Measurements from ENCODE around the gene IGF2BP1. TPM values are rescaled to one million over a fixed set of nuclear protein-coding genes. Genes with fewer than 3 reads are reported as not detected.

Gene IGF2BP1
- total RNA-seq, 2 experiments from 2014 or later: not detected

- H3K27me3 ChIP-seq (ENCODE audit: control insufficient read depth in 1 of 2, insufficient read depth in 2 of 2, low read length in 2 of 2): peaks cover 64 to 89% of the 10 kb centered on the region in 2 experiments
- no peaks in the 10 kb centered on the region for H3K36me3 Mint-ChIP-seq (ENCODE audit: low read depth)
- ChIA-PET POLR2A (interaction anchor here (1.1 to 1.5 kb wide), 2 partner anchors 16 to 51 kb away, joined by 3 to 4 read pairs; partner anchors contain the start of gene SNF8), CTCF (no interaction called here)
- H3K27ac Mint-ChIP-seq: no peak overlapping the region
- no peaks in the 10 kb centered on the region for H3K9me3 Mint-ChIP-seq
- H3K4me3 ChIP-seq (ENCODE audit: low read length): no peak overlapping the region
- no peak for TF ChIP-seq CTCF (IDR thresholded peaks at IDR 0.05)
- H3K4me1 ChIP-seq (ENCODE audit: insufficient read depth, low read length): peaks cover 36% of the 10 kb centered on the region
- H3K9me3 ChIP-seq (ENCODE audit: control insufficient read depth in 1 of 2, insufficient read depth in 1 of 2, low read length in 2 of 2): peaks cover 0 to 33% of the 10 kb centered on the region in 2 experiments
- intact Hi-C loops (cut with DNase I, micrococcal nuclease): loop anchor here (5.0 to 10.0 kb wide), 2 partner anchors 51 to 273 kb away; partner anchors contain the start of genes PRAC1 (in 1 of the 2), PRAC2 (in 1 of the 2) and SNF8 (in 1 of the 2)
- H3K4me3 Mint-ChIP-seq: peak overlapping the region; percentile 60
- H3K4me1 Mint-ChIP-seq (ENCODE audit: low read depth): peaks cover 35% of the 10 kb centered on the region
- H3K27me3 Mint-ChIP-seq: peaks cover 88% of the 10 kb centered on the region
- DNase-seq (peak in 1 of 14 experiments; percentile 20), ATAC-seq (ENCODE audit: poor library complexity) (no peak)
- H3K27ac ChIP-seq (ENCODE audit: low read depth in 1 of 2, low read length in 2 of 2): no peak overlapping the region
- no peaks in the 10 kb centered on the region for H3K36me3 ChIP-seq (ENCODE audit: insufficient read depth, low read length)
Measured at GRCh38 chr17:48995304-48995973, 1.7 kb upstream of the IGF2BP1 start.

- Mint-ChIP-seq H3K36me3 (ENCODE audit: low read depth) (no peaks in the 10 kb centered on the region), H3K4me1 (ENCODE audit: low read depth) (peaks cover 35% of the 10 kb centered on the region), H3K9me3 (no peaks in the 10 kb centered on the region), H3K27ac (no peak overlapping the region), H3K27me3 (peaks cover 88% of the 10 kb centered on the region), H3K4me3 (peak overlapping the region; percentile 72)
- H3K36me3 ChIP-seq (ENCODE audit: insufficient read depth, low read length): no peaks in the 10 kb centered on the region
- peaks cover 59 to 96% of the 10 kb centered on the region in 2 experiments for H3K27me3 ChIP-seq (ENCODE audit: control insufficient read depth in 1 of 2, insufficient read depth in 2 of 2, low read length in 2 of 2)
- H3K27ac ChIP-seq (ENCODE audit: low read depth in 1 of 2, low read length in 2 of 2): no peak overlapping the region
- intact Hi-C loops (cut with DNase I, micrococcal nuclease): loop anchor here (5.0 to 10.0 kb wide), 2 partner anchors 51 to 274 kb away; partner anchors contain the start of genes PRAC1 (in 1 of the 2), PRAC2 (in 1 of the 2) and SNF8 (in 1 of the 2)
- DNase-seq (peak in 2 of 14 experiments; percentile 39 to 43), ATAC-seq (ENCODE audit: poor library complexity) (peak; percentile 33)
- peaks cover 0 to 33% of the 10 kb centered on the region in 2 experiments for H3K9me3 ChIP-seq (ENCODE audit: control insufficient read depth in 1 of 2, insufficient read depth in 1 of 2, low read length in 2 of 2)
- CTCF ChIA-PET: no interaction called here
- no peak for TF ChIP-seq CTCF (IDR thresholded peaks at IDR 0.05)
- H3K4me1 ChIP-seq (ENCODE audit: insufficient read depth, low read length): peaks cover 36% of the 10 kb centered on the region
- H3K4me3 ChIP-seq (ENCODE audit: low read length): peak overlapping the region; percentile 6
- POLR2A ChIA-PET: interaction anchor here (1.1 to 1.5 kb wide), 2 partner anchors 17 to 51 kb away, joined by 3 to 4 read pairs; partner anchors contain the start of gene SNF8
Measured at GRCh38 chr17:48995974-48996721, 1.0 kb upstream of the IGF2BP1 start.

- no peak for TF ChIP-seq CTCF (IDR thresholded peaks at IDR 0.05)
- no peak overlapping the region for H3K4me3 ChIP-seq (ENCODE audit: low read length)
- H3K36me3 ChIP-seq (ENCODE audit: insufficient read depth, low read length): no peaks in the 10 kb centered on the region
- POLR2A ChIA-PET: interaction anchor here (1.1 to 1.5 kb wide), 2 partner anchors 17 to 52 kb away, joined by 3 to 4 read pairs; partner anchors contain the start of gene SNF8
- no peak overlapping the region for H3K27ac ChIP-seq (ENCODE audit: low read depth in 1 of 2, low read length in 2 of 2)
- H3K27me3 ChIP-seq (ENCODE audit: control insufficient read depth in 1 of 2, insufficient read depth in 2 of 2, low read length in 2 of 2): peaks cover 59 to 96% of the 10 kb centered on the region in 2 experiments
- peaks cover 0 to 33% of the 10 kb centered on the region in 2 experiments for H3K9me3 ChIP-seq (ENCODE audit: control insufficient read depth in 1 of 2, insufficient read depth in 1 of 2, low read length in 2 of 2)
- no peak for DNase-seq
- Mint-ChIP-seq H3K4me1 (ENCODE audit: low read depth) (peaks cover 35% of the 10 kb centered on the region), H3K36me3 (ENCODE audit: low read depth) (no peaks in the 10 kb centered on the region), H3K27me3 (peaks cover 92% of the 10 kb centered on the region), H3K9me3 (no peaks in the 10 kb centered on the region), H3K4me3 (peak overlapping the region; percentile 34), H3K27ac (no peak overlapping the region)
- H3K4me1 ChIP-seq (ENCODE audit: insufficient read depth, low read length): peaks cover 36% of the 10 kb centered on the region
- intact Hi-C loops (cut with DNase I, micrococcal nuclease): loop anchor here (5.0 to 10.0 kb wide), 2 partner anchors 52 to 274 kb away; partner anchors contain the start of genes PRAC1 (in 1 of the 2), PRAC2 (in 1 of the 2) and SNF8 (in 1 of the 2)
- no peak for ATAC-seq (ENCODE audit: poor library complexity)
- CTCF ChIA-PET: no interaction called here
Measured at GRCh38 chr17:48996722-48997102, 473 bp upstream of the IGF2BP1 start.
